SH-SY5Y (cell line): Measurements from ENCODE around the gene IGF1R.

Source experiments
- GATA2 ChIP-seq: IDR thresholded peaks from 2 replicates; pipeline ENCODE4 v1.6.1; 2011; ENCODE audit warnings: mild to moderate bottlenecking, low read depth, low read length
- GATA3 ChIP-seq: IDR thresholded peaks from 2 replicates; pipeline ENCODE4 v1.6.1; 2011; ENCODE audit warnings: low read depth, mild to moderate bottlenecking, low read length, moderate library complexity

- peak; percentile 33; the same call in 1 of the 2 replicates for TF ChIP-seq GATA2
- no peak for TF ChIP-seq GATA3
These were observed 204.8 kb downstream of the IGF1R start for GRCh38 chr15:98853161-98853560.
